ENCODE measurements around the gene CDK19. TPM values are rescaled to one million over a fixed set of nuclear protein-coding genes. Genes with fewer than 3 reads are reported as not detected.

Gene CDK19
- polyA plus RNA-seq, 1 donor from 2014 or later, result 40.7 TPM

GRCh38 chr6:110800839-110801196, 14.5 kb downstream of the CDK19 start:
- Histone ChIP-seq H3F3A (ENCODE audit: insufficient read depth, low read length, poor library complexity, severe bottlenecking) (no peaks in the 10 kb centered on the region), H4K20me1 (ENCODE audit: insufficient read depth) (no peaks in the 10 kb centered on the region), H3K27ac (ENCODE audit: low read length) (no peak overlapping the region), H3K4me3 (ENCODE audit: low read length) (no peak overlapping the region), H3K36me3 (ENCODE audit: insufficient read depth, low read length) (no peaks in the 10 kb centered on the region), H3K27me3 (ENCODE audit: insufficient read depth, low read depth, low read length) (no peaks in the 10 kb centered on the region), H3K9ac (ENCODE audit: low read length) (no peak overlapping the region), H2AFZ (ENCODE audit: low read depth, low read length) (no peak overlapping the region), H3K79me2 (replicated peaks; ENCODE audit: insufficient read depth, low read length) (peaks cover 48% of the 10 kb centered on the region), H3K9me2 (ENCODE audit: insufficient read depth, low read length) (no peaks in the 10 kb centered on the region), H3K4me2 (ENCODE audit: low read length) (no peak overlapping the region), H3K9me3 (ENCODE audit: low read length) (peaks cover 5% of the 10 kb centered on the region)
- TF ChIP-seq RAD21 (conservative IDR thresholded peaks at IDR 0.05), result no peak
- no peak for TF ChIP-seq TAF1 (IDR thresholded peaks at IDR 0.05; ENCODE audit: low read depth)
- TF ChIP-seq SMC3 (conservative IDR thresholded peaks at IDR 0.05; ENCODE audit: poor library complexity), result no peak
- no peak for TF ChIP-seq REST (IDR thresholded peaks at IDR 0.05; ENCODE audit: borderline replicate concordance)
- TF ChIP-seq EZH2 (IDR thresholded peaks at IDR 0.05; ENCODE audit: borderline replicate concordance, insufficient read depth, low read length, poor library complexity, severe bottlenecking), result no peak
- no peak for TF ChIP-seq CTCF (IDR thresholded peaks at IDR 0.05; ENCODE audit: poor library complexity, severe bottlenecking)
- TF ChIP-seq POLR2AphosphoS5 (IDR thresholded peaks at IDR 0.05), result no peak
- no peak for TF ChIP-seq MXI1 (conservative IDR thresholded peaks at IDR 0.05; ENCODE audit: poor library complexity, severe bottlenecking)
- no peak for TF ChIP-seq EP300 (conservative IDR thresholded peaks at IDR 0.05; ENCODE audit: poor library complexity, severe bottlenecking)

GRCh38 chr6:110800196-110800838, 15.0 kb downstream of the CDK19 start:
- Histone ChIP-seq H3K4me2 (ENCODE audit: low read length) (no peak overlapping the region), H3K4me3 (ENCODE audit: low read length) (no peak overlapping the region), H3K36me3 (ENCODE audit: insufficient read depth, low read length) (no peaks in the 10 kb centered on the region), H4K20me1 (ENCODE audit: insufficient read depth) (no peaks in the 10 kb centered on the region), H3K9me2 (ENCODE audit: insufficient read depth, low read length) (no peaks in the 10 kb centered on the region), H3K9ac (ENCODE audit: low read length) (no peak overlapping the region), H3K79me2 (replicated peaks; ENCODE audit: insufficient read depth, low read length) (peaks cover 47% of the 10 kb centered on the region), H3K9me3 (ENCODE audit: low read length) (peaks cover 5% of the 10 kb centered on the region), H2AFZ (ENCODE audit: low read depth, low read length) (no peak overlapping the region), H3F3A (ENCODE audit: insufficient read depth, low read length, poor library complexity, severe bottlenecking) (no peaks in the 10 kb centered on the region), H3K27ac (ENCODE audit: low read length) (no peak overlapping the region), H3K27me3 (ENCODE audit: insufficient read depth, low read depth, low read length) (no peaks in the 10 kb centered on the region)
- TF ChIP-seq EP300 (conservative IDR thresholded peaks at IDR 0.05; ENCODE audit: poor library complexity, severe bottlenecking) (no peak), TAF1 (IDR thresholded peaks at IDR 0.05; ENCODE audit: low read depth) (no peak), RAD21 (conservative IDR thresholded peaks at IDR 0.05) (no peak), CTCF (IDR thresholded peaks at IDR 0.05; ENCODE audit: poor library complexity, severe bottlenecking) (no peak), SMC3 (conservative IDR thresholded peaks at IDR 0.05; ENCODE audit: poor library complexity) (no peak), REST (IDR thresholded peaks at IDR 0.05; ENCODE audit: borderline replicate concordance) (no peak), EZH2 (IDR thresholded peaks at IDR 0.05; ENCODE audit: borderline replicate concordance, insufficient read depth, low read length, poor library complexity, severe bottlenecking) (no peak), MXI1 (conservative IDR thresholded peaks at IDR 0.05; ENCODE audit: poor library complexity, severe bottlenecking) (no peak), POLR2AphosphoS5 (IDR thresholded peaks at IDR 0.05) (no peak)

Data from neural cell (in vitro differentiated cells).